ENCODE results near the gene TOMM70. TPM values are rescaled to one million over a fixed set of nuclear protein-coding genes. Genes with fewer than 3 reads are reported as not detected.

TOMM70 gene
- total RNA-seq, 4 donors from 2014 or later, result 26.9 to 34.1 (median 31.3) TPM

DNA sequence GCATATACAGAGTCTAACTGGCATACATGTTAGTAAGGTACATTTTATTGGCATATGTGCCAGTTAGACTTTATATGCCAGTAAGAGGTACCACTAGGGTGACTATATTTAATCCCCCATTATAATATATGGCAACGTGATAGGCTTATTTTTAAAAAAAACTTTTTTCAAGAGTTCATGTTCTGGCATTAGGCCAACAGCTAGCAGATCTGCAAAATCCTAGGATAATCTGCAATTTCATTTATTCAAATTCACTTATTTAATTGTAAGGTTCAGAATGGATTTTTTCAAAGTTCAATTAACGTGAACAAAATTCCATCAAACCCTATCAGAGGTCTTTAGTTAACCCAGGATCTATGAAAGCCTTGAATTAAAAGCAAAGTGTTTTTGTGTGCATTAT is 34.5 kb downstream of the TOMM70 start:
- H3K27ac ChIP-seq, result no peak overlapping the region
- peaks cover 80% of the 10 kb centered on the region for H3K36me3 ChIP-seq
- H3K9me3 ChIP-seq, result no peaks in the 10 kb centered on the region
- no peaks in the 10 kb centered on the region for H3K27me3 ChIP-seq
- no peak for TF ChIP-seq POLR2AphosphoS5 (IDR thresholded peaks at IDR 0.05)
- TF ChIP-seq EP300 (IDR thresholded peaks at IDR 0.05), result no peak
- DNase-seq (ENCODE audit: low spot score in 2 of 2), result no peak
- WGBS, result 70% methylated on average over 2 of the region's 2 CpGs
- no peaks in the 10 kb centered on the region for H3K4me1 ChIP-seq
- H3K4me3 ChIP-seq, result no peak overlapping the region

DNA sequence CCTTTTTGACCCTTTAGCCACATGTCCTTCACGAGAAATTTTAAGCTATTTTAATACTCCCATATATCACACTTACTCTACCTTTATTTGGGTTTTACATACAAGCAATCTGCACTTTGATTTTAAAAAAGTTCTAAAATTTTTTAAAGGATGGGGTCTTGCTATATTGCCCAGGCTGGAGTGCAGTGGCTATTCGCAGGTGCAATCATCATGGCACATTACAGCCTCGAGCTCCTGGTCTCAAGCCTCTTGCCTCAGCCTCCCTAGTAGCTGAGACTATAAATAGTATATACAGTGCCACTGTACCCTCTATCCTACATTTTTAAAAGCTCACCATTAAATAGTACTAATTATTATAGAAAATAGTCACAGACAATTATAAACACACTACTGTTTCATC is 36.5 kb downstream of the TOMM70 start:
- Histone ChIP-seq H3K9me3 (no peaks in the 10 kb centered on the region), H3K4me3 (no peak overlapping the region), H3K36me3 (peaks cover 67% of the 10 kb centered on the region), H3K27me3 (no peaks in the 10 kb centered on the region), H3K27ac (no peak overlapping the region), H3K4me1 (no peaks in the 10 kb centered on the region)
- DNase-seq (ENCODE audit: low spot score in 2 of 2), result no peak
- WGBS, result 98% methylated on average over 3 of the region's 3 CpGs
- TF ChIP-seq, protein P1, sequence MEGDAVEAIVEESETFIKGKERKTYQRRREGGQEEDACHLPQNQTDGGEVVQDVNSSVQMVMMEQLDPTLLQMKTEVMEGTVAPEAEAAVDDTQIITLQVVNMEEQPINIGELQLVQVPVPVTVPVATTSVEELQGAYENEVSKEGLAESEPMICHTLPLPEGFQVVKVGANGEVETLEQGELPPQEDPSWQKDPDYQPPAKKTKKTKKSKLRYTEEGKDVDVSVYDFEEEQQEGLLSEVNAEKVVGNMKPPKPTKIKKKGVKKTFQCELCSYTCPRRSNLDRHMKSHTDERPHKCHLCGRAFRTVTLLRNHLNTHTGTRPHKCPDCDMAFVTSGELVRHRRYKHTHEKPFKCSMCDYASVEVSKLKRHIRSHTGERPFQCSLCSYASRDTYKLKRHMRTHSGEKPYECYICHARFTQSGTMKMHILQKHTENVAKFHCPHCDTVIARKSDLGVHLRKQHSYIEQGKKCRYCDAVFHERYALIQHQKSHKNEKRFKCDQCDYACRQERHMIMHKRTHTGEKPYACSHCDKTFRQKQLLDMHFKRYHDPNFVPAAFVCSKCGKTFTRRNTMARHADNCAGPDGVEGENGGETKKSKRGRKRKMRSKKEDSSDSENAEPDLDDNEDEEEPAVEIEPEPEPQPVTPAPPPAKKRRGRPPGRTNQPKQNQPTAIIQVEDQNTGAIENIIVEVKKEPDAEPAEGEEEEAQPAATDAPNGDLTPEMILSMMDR (IDR thresholded peaks at IDR 0.05), result no peak
- TF ChIP-seq EP300 (IDR thresholded peaks at IDR 0.05), result no peak
- no peak for TF ChIP-seq POLR2A (IDR thresholded peaks at IDR 0.05)
- TF ChIP-seq POLR2AphosphoS5 (IDR thresholded peaks at IDR 0.05), result no peak

DNA sequence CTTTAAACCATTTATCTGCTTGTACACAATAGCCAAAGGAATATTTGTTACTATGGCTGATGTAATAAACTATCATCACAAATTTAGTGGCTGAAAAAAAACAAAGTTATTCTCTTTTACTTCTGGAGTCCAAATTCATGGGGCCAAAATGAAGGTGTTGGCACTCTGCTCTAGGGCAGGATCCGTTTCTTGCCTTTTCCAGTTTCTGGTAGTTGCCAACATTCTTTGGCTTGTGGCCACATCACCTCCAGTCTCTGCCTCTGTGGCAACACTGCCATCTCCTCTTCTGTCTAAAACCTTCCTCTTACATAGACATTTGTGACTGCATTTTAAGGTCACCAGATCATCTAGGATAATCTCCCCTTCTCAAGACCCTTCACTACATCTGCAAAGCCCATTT is 39.0 kb downstream of the TOMM70 start:
- DNase-seq (ENCODE audit: low spot score in 2 of 2), result no peak
- Histone ChIP-seq H3K27me3 (no peaks in the 10 kb centered on the region), H3K9me3 (no peaks in the 10 kb centered on the region), H3K36me3 (peaks cover 63% of the 10 kb centered on the region), H3K4me3 (no peak overlapping the region), H3K4me1 (no peaks in the 10 kb centered on the region), H3K27ac (no peak overlapping the region)
- TF ChIP-seq, protein P1 (IDR thresholded peaks at IDR 0.05), result no peak
- TF ChIP-seq POLR2A (IDR thresholded peaks at IDR 0.05) (no peak), POLR2AphosphoS5 (IDR thresholded peaks at IDR 0.05) (no peak), EP300 (IDR thresholded peaks at IDR 0.05) (no peak)
- 57% methylated on average over 1 of the region's 1 CpG for WGBS

DNA sequence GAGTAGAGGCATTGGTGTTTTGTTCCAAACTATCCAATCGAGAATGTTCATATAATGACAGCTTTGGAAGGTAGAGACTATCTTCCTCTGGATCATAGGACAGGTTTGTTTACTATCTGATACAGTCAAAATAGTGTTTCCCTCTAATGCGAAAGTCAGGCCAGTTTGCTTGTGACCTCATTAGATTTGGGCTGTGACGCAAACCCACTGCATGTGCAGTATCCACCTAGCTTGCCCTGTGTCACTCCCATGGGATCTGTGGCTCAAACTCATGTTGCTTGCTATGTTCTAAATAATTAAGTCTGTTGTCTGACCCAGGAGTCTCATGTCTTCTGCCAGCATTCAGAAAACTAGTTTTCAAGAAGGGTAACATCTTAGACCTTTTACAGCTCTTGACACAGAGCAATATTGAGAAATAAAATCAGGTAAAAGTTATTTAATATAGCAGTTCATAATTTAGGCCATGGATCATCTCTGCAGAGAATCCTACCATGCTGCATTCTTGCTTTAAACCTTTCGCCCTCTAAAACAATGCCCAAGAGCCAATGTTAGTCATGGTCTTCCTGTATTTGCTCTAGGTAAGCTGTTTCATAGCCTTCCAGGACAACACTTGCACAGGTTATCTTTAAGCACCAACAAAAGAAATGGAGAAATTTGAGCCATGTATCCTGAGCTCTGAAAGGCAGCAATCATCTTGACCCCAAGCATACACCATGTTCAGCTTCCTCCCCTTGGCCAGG is 40.0 kb downstream of the TOMM70 start:
- Histone ChIP-seq H3K4me3 (no peak overlapping the region), H3K36me3 (peaks cover 65% of the 10 kb centered on the region), H3K4me1 (no peaks in the 10 kb centered on the region), H3K9me3 (no peaks in the 10 kb centered on the region), H3K27ac (no peak overlapping the region), H3K27me3 (no peaks in the 10 kb centered on the region)
- WGBS, result 97% methylated on average over 4 of the region's 4 CpGs
- DNase-seq (ENCODE audit: low spot score in 2 of 2), result no peak
- TF ChIP-seq, protein P1 (IDR thresholded peaks at IDR 0.05), result no peak
- TF ChIP-seq EP300 (IDR thresholded peaks at IDR 0.05), result no peak

DNA sequence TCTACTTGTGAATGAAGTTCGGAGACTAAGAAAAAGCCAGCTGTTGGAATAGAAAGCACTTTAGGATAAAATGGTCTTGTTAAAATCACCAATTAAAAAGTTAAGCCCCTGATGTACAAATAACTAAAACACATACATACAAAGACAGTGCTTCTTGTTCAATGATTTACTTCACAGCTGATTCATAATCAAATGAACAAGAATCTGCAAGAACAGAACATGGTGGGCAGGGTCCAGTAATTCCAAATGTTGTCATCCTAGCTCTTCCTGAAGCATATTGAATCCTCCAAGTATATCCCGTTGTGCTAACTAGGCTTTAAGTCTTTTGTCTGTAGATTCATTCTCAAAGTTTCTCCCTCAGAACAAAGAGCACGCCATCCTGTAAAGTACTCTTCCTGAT is 41.9 kb downstream of the TOMM70 start:
- no peak overlapping the region for H3K27ac ChIP-seq
- WGBS, result 95% methylated on average over 3 of the region's 3 CpGs
- H3K4me1 ChIP-seq, result no peaks in the 10 kb centered on the region
- no peak for DNase-seq (ENCODE audit: low spot score in 2 of 2)
- H3K9me3 ChIP-seq, result no peaks in the 10 kb centered on the region
- peaks cover 71% of the 10 kb centered on the region for H3K36me3 ChIP-seq
- H3K27me3 ChIP-seq, result no peaks in the 10 kb centered on the region
- no peak for TF ChIP-seq POLR2A (IDR thresholded peaks at IDR 0.05)
- no peak for TF ChIP-seq EP300 (IDR thresholded peaks at IDR 0.05)
- no peak for TF ChIP-seq POLR2AphosphoS5 (IDR thresholded peaks at IDR 0.05)
- TF ChIP-seq, protein P1 (IDR thresholded peaks at IDR 0.05), result no peak
- H3K4me3 ChIP-seq, result no peak overlapping the region

DNA sequence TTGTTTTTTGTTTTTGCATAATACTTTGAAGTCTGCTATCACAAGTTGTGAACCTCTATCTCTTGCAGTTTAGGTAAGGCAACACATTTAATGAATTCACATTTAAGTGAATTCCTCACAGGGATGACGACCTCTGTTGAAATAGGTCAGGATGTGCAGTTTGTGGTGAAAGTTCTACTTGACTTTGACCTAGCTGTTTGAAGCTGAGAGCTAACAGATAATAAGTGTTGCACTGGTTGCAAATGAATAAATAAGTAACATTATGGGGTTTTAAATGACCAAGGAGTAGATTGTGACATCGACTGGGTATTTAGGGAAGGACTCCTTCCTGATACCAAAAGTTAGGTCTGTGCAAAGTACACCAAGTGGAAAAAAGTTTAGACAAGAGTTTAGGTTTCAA is 42.5 kb downstream of the TOMM70 start:
- no peaks in the 10 kb centered on the region for H3K27me3 ChIP-seq
- H3K4me1 ChIP-seq, result no peaks in the 10 kb centered on the region
- DNase-seq (ENCODE audit: low spot score in 2 of 2), result no peak
- TF ChIP-seq POLR2A (IDR thresholded peaks at IDR 0.05), result no peak
- no peak for TF ChIP-seq EP300 (IDR thresholded peaks at IDR 0.05)
- TF ChIP-seq, protein P1 (IDR thresholded peaks at IDR 0.05), result no peak
- no peak for TF ChIP-seq POLR2AphosphoS5 (IDR thresholded peaks at IDR 0.05)
- 99% methylated on average over 2 of the region's 2 CpGs for WGBS
- H3K4me3 ChIP-seq, result no peak overlapping the region
- H3K27ac ChIP-seq, result no peak overlapping the region
- H3K36me3 ChIP-seq, result peaks cover 73% of the 10 kb centered on the region
- H3K9me3 ChIP-seq, result no peaks in the 10 kb centered on the region
